CD8-positive, alpha-beta memory T cell (primary cell): Measurements from ENCODE around the gene ESRRA. TPM values are rescaled to one million over a fixed set of nuclear protein-coding genes. Genes with fewer than 3 reads are reported as not detected.

Experiments
- CTCF ChIA-PET: fragments of 350-600 bp; sonication (Branson Sonifier 250); formaldehyde crosslinking; loops from one replicate; lab custom pipeline; 2021; ENCODE audit warnings: antibody characterized with exemption; lab: Charles Lee
- POLR2A ChIA-PET: fragments of 350-600 bp; sonication (Branson Sonifier 250); formaldehyde crosslinking; loops from one replicate; lab custom pipeline; 2021; ENCODE audit warnings: antibody characterized with exemption; lab: Charles Lee
- DNase-seq, 5 donors: peaks; one replicate each; pipeline versions ENCODE4 v3.0.0 to v3.0.0-alpha.2; 2020 to 2022; ENCODE audit warnings: mixed read lengths in 1 of 5
- H3K27ac ChIP-seq: one replicate; pipeline ENCODE4 v1.7.0; 2013; ENCODE audit warnings: low read depth, mild to moderate bottlenecking, low read length, moderate library complexity
- H3K27me3 ChIP-seq: 2 replicates; pipeline ENCODE4 v1.7.0; 2013; ENCODE audit warnings: low read length, mild to moderate bottlenecking; ENCODE audit not compliant: insufficient read depth, poor library complexity, severe bottlenecking
- H3K36me3 ChIP-seq: 2 replicates; pipeline ENCODE4 v1.7.0; 2013; ENCODE audit warnings: mild to moderate bottlenecking, low read length, moderate library complexity; ENCODE audit not compliant: insufficient read depth
- H3K4me1 ChIP-seq: 2 replicates; pipeline ENCODE4 v1.7.0; 2013; ENCODE audit warnings: mild to moderate bottlenecking, low read length, moderate library complexity; ENCODE audit not compliant: insufficient read depth
- H3K4me3 ChIP-seq: 2 replicates; pipeline ENCODE4 v1.7.0; 2013; ENCODE audit warnings: mild to moderate bottlenecking, low read length
- H3K9me3 ChIP-seq: 2 replicates; pipeline ENCODE4 v1.7.0; 2013; ENCODE audit warnings: mild to moderate bottlenecking, low read length
- H3K27ac Mint-ChIP-seq, 8 donors: one replicate each; pipeline ENCODE4 v1.8.0; 2020 to 2021; ENCODE audit warnings: mixed read lengths in 8 of 8, mild to moderate bottlenecking in 6 of 8, inconsistent platforms in 3 of 8, moderate library complexity in 3 of 8
- H3K27me3 Mint-ChIP-seq, 2 donors: one replicate each; pipeline ENCODE4 v1.8.0; 2020 to 2021; ENCODE audit warnings: mixed read lengths in 2 of 2, mild to moderate bottlenecking in 1 of 2, moderate library complexity in 1 of 2
- H3K36me3 Mint-ChIP-seq, 3 donors: one replicate each; pipeline ENCODE4 v1.8.0; 2020 to 2021; ENCODE audit warnings: mixed read lengths in 3 of 3, inconsistent platforms in 1 of 3, mild to moderate bottlenecking in 1 of 3
- H3K4me1 Mint-ChIP-seq, 3 donors: one replicate each; pipeline ENCODE4 v1.8.0; 2020 to 2021; ENCODE audit warnings: mixed read lengths in 3 of 3, inconsistent platforms in 1 of 3, mild to moderate bottlenecking in 1 of 3
- H3K4me3 Mint-ChIP-seq, 7 donors: one replicate each; pipeline ENCODE4 v1.8.0; 2020 to 2021; ENCODE audit warnings: mixed read lengths in 7 of 7, mild to moderate bottlenecking in 6 of 7, moderate library complexity in 4 of 7, inconsistent platforms in 2 of 7
- H3K9me3 Mint-ChIP-seq, 5 donors: one replicate each; pipeline ENCODE4 v1.8.0; 2020 to 2022; ENCODE audit warnings: mixed read lengths in 5 of 5, mild to moderate bottlenecking in 3 of 5, moderate library complexity in 2 of 5, inconsistent platforms in 1 of 5
- polyA plus RNA-seq: library from polyadenylated mRNA; unstranded; fragments of 300-500 nt; fragmentation: Illumina TruSeq; gene quantifications from one replicate; pipeline ENCODE4 v1.2.3, GENCODE V29; 2021
- total RNA-seq, 2 experiments: library from RNA; stranded (reverse); gene quantifications; one replicate each; pipeline ENCODE4 v1.2.3, GENCODE V29; 2021

Gene ESRRA
- total and polyA plus RNA-seq, 3 experiments from 2014 or later: 11.9 to 54.3 (median 52.2) TPM

DNA sequence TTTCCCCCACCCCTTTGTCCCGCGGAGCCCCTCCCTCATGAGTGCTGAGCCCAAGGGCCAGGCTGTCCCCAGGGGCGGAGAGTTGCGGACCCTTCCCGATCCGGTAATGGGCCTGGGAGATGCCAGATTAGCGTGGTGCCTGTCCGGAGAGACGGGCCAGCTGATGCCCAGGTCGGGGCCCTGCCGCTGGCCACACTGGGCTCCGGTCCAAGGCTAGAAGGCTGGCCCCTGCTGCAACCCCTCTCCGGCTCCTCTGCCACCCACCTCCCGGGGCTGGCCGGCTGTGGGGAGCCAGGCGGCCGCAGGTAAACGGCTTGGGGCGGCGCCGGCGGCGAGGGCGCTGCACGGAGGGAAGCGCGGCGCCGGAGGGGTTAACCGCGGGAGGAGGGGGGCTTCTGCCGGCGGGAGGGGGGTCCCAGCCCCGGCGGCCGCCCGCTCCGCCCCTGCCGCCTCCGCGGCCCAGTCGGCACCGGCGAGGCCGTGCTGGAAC, 14.0 kb upstream of the ESRRA start, which contains the start of gene KCNK4:
KCNK4 (plus strand) TSS at position 41 of the 490 bp plus-strand sequence. CDS start 1,717 bp downstream, outside the sequence.
- no peaks in the 10 kb centered on the region for H3K9me3 ChIP-seq
- Mint-ChIP-seq H3K9me3 (peaks cover 0 to 2% (median 0%) of the 10 kb centered on the region in 5 donors), H3K27ac (peak within 1 kb of the TSS in 2 of 8 donors; percentile 29 to 36), H3K27me3 (peaks cover 36 to 42% of the 10 kb centered on the region in 2 donors), H3K4me1 (peaks cover 5 to 16% (median 9%) of the 10 kb centered on the region in 3 donors), H3K36me3 (no peaks in the 10 kb centered on the region), H3K4me3 (peak within 1 kb of the TSS in 6 of 7 donors; percentile 45 to 76 (median 68))
- no peaks in the 10 kb centered on the region for H3K36me3 ChIP-seq
- peaks cover 38% of the 10 kb centered on the region for H3K27me3 ChIP-seq
- ChIA-PET POLR2A (no interaction called here), CTCF (interaction anchor here (1.5 kb wide), 1 partner anchor 13 kb away, joined by 6 read pairs; no protein-coding TSS in a partner anchor)
- DNase-seq: no peak
- no peak within 1 kb of the TSS for H3K27ac ChIP-seq
- H3K4me3 ChIP-seq: no peak within 1 kb of the TSS
- peaks cover 2% of the 10 kb centered on the region for H3K4me1 ChIP-seq

- no peaks in the 10 kb centered on the region for H3K9me3 ChIP-seq
- no peak overlapping the region for H3K4me3 ChIP-seq
- Mint-ChIP-seq H3K36me3 (no peaks in the 10 kb centered on the region), H3K9me3 (peaks cover 0 to 2% (median 0%) of the 10 kb centered on the region in 5 donors), H3K27me3 (peaks cover 41 to 47% of the 10 kb centered on the region in 2 donors), H3K4me1 (peaks cover 0 to 10% (median 4%) of the 10 kb centered on the region in 3 donors), H3K27ac (no peak overlapping the region), H3K4me3 (peak overlapping the region in 1 of 7 donors; percentile 41)
- ChIA-PET CTCF (interaction anchor here (1.6 to 2.0 kb wide), 2 partner anchors 9 to 12 kb away, joined by 3 to 13 read pairs; partner anchors contain the start of gene CATSPERZ), POLR2A (interaction anchor here (0.5 to 1.0 kb wide), 2 partner anchors 9 to 20 kb away, joined by 3 read pairs; no protein-coding TSS in a partner anchor)
- DNase-seq: peak in 2 of 5 donors; percentile 23 to 36
- H3K27me3 ChIP-seq: peaks cover 44% of the 10 kb centered on the region
- no peaks in the 10 kb centered on the region for H3K36me3 ChIP-seq
- no peaks in the 10 kb centered on the region for H3K4me1 ChIP-seq
- H3K27ac ChIP-seq: no peak overlapping the region
Observed at GRCh38 chr11:64291752-64292459, 13.4 kb upstream of the ESRRA start.

GRCh38 chr11:64292460-64293254, 12.7 kb upstream of the ESRRA start:
- H3K27ac ChIP-seq: no peak overlapping the region
- H3K27ac Mint-ChIP-seq: no peak overlapping the region
- H3K36me3 ChIP-seq: no peaks in the 10 kb centered on the region
- peak overlapping the region in 5 of 7 donors; percentile 16 to 70 (median 52) for H3K4me3 Mint-ChIP-seq
- no peaks in the 10 kb centered on the region for H3K9me3 ChIP-seq
- peaks cover 52% of the 10 kb centered on the region for H3K27me3 ChIP-seq
- no peaks in the 10 kb centered on the region for H3K4me1 ChIP-seq
- ChIA-PET POLR2A (interaction anchor here (0.5 to 1.0 kb wide), 2 partner anchors 8 to 21 kb away, joined by 3 read pairs; no protein-coding TSS in a partner anchor), CTCF (interaction anchor here (1.6 to 2.0 kb wide), 2 partner anchors 8 to 11 kb away, joined by 3 to 13 read pairs; partner anchors contain the start of gene CATSPERZ)
- peaks cover 49 to 55% of the 10 kb centered on the region in 2 donors for H3K27me3 Mint-ChIP-seq
- no peaks in the 10 kb centered on the region for H3K36me3 Mint-ChIP-seq
- H3K4me3 ChIP-seq: no peak overlapping the region
- peaks cover 0 to 10% (median 3%) of the 10 kb centered on the region in 3 donors for H3K4me1 Mint-ChIP-seq
- peaks cover 0 to 2% (median 0%) of the 10 kb centered on the region in 5 donors for H3K9me3 Mint-ChIP-seq
- no peak for DNase-seq

DNA sequence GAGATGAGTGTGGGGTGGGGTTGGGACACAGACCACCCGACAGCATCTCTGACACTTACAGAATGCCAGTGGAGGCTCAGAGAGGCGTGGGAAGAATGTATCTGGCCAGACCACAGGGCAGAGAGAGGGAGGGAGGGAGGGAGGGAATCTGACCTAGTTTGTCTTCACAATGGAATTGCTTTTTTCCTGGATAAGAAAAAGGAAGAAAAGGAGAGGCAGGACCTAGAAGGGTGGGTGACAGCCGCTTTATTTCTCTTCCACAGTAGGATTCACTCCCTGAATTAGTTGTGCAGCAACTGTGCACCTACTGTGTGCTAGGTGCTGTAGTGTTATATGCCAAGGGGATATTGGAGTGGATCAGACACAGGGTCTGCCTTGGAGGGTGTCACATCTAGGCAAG, 10.6 kb upstream of the ESRRA start:
- POLR2A ChIA-PET: interaction anchor here (0.6 kb wide), 1 partner anchor 9 kb away, joined by 7 read pairs; the partner anchor contains the start of gene GPR137
- no peaks in the 10 kb centered on the region for H3K36me3 ChIP-seq
- Mint-ChIP-seq H3K36me3 (no peaks in the 10 kb centered on the region), H3K27me3 (peaks cover 64 to 73% of the 10 kb centered on the region in 2 donors), H3K9me3 (peaks cover 0 to 2% (median 0%) of the 10 kb centered on the region in 5 donors), H3K4me3 (peak overlapping the region in 1 of 7 donors; percentile 57), H3K27ac (no peak overlapping the region), H3K4me1 (peaks cover 3 to 22% (median 8%) of the 10 kb centered on the region in 3 donors)
- H3K4me1 ChIP-seq: peaks cover 3% of the 10 kb centered on the region
- H3K4me3 ChIP-seq: no peak overlapping the region
- H3K27me3 ChIP-seq: peaks cover 72% of the 10 kb centered on the region
- H3K27ac ChIP-seq: no peak overlapping the region
- no peak for DNase-seq
- CTCF ChIA-PET: interaction anchor here (1.9 kb wide), 1 partner anchor 90 kb away, joined by 8 read pairs; no protein-coding TSS in a partner anchor
- no peaks in the 10 kb centered on the region for H3K9me3 ChIP-seq

DNA sequence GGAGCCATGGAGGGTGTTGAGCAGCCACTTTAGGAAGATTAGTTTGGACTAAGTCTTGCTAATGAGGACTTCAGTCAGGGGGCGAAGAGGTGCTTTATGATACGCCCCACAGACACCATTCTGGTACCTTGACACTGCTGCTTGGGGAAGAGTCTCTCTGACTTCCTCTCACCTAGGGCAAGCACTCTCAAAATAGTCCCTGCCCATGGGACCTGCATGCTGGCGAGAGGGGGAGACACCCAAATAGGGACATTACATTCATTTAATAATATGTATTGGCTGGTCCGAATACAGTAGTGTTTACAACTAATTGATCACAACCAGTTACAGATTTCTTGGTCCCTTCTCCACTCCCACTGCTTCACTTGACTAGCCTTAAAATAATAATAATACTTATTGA, 9.6 kb upstream of the ESRRA start:
- no peak overlapping the region for H3K27ac ChIP-seq
- H3K4me1 ChIP-seq: peaks cover 13% of the 10 kb centered on the region
- H3K36me3 ChIP-seq: no peaks in the 10 kb centered on the region
- no peak overlapping the region for H3K4me3 Mint-ChIP-seq
- H3K27ac Mint-ChIP-seq: no peak overlapping the region
- no peak overlapping the region for H3K4me3 ChIP-seq
- no peaks in the 10 kb centered on the region for H3K36me3 Mint-ChIP-seq
- H3K27me3 Mint-ChIP-seq: peaks cover 66 to 78% of the 10 kb centered on the region in 2 donors
- CTCF ChIA-PET: interaction anchor here (1.9 kb wide), 1 partner anchor 91 kb away, joined by 8 read pairs; no protein-coding TSS in a partner anchor
- peaks cover 0 to 2% (median 0%) of the 10 kb centered on the region in 5 donors for H3K9me3 Mint-ChIP-seq
- peaks cover 12 to 29% (median 14%) of the 10 kb centered on the region in 3 donors for H3K4me1 Mint-ChIP-seq
- H3K27me3 ChIP-seq: peaks cover 76% of the 10 kb centered on the region
- H3K9me3 ChIP-seq: no peaks in the 10 kb centered on the region
- POLR2A ChIA-PET: interaction anchor here (0.6 kb wide), 1 partner anchor 10 kb away, joined by 7 read pairs; the partner anchor contains the start of gene GPR137
- no peak for DNase-seq

DNA sequence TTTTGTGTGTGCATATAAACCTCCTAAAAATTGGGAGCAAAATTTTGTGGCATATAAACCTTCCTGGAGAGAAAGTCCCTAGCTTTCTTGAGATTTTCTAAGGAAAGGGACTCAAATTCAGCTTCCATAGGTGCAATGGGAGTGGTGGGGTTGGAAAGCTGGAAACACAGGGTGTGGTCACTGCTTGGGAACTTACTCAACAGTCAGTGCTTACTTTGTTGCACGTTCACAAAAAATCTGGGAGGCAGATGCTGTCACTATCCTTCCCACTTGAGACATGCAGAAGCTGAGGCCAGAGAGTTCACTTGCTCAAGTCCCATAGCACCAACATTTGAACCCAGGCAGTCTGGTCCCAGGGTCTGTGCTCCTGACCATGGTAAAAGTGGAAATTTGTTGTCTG, 9.1 kb upstream of the ESRRA start:
- H3K27me3 Mint-ChIP-seq: peaks cover 67 to 79% of the 10 kb centered on the region in 2 donors
- H3K4me1 ChIP-seq: peaks cover 15% of the 10 kb centered on the region
- H3K9me3 Mint-ChIP-seq: no peaks in the 10 kb centered on the region
- no peak overlapping the region for H3K4me3 ChIP-seq
- peaks cover 15 to 31% (median 17%) of the 10 kb centered on the region in 3 donors for H3K4me1 Mint-ChIP-seq
- ChIA-PET POLR2A (no interaction called here), CTCF (interaction anchor here (1.9 kb wide), 1 partner anchor 91 kb away, joined by 8 read pairs; no protein-coding TSS in a partner anchor)
- H3K27ac Mint-ChIP-seq: no peak overlapping the region
- no peaks in the 10 kb centered on the region for H3K9me3 ChIP-seq
- no peak for DNase-seq
- no peak overlapping the region for H3K27ac ChIP-seq
- H3K4me3 Mint-ChIP-seq: no peak overlapping the region
- no peaks in the 10 kb centered on the region for H3K36me3 Mint-ChIP-seq
- H3K36me3 ChIP-seq: no peaks in the 10 kb centered on the region
- H3K27me3 ChIP-seq: peaks cover 74% of the 10 kb centered on the region
